K562 (cell line): ENCODE results near the gene KIAA0513. TPM values are rescaled to one million over a fixed set of nuclear protein-coding genes. Genes with fewer than 3 reads are reported as not detected.

Experiments used
- ATAC-seq: fragments of 200-7000 bp; cut with Tn5 transposase; 3 replicates; pipeline ENCODE4 v1.9.1; 2020; ENCODE audit warnings: moderate library complexity
- BruUV-seq: library from RNA; stranded (reverse); fragments of 400-500 nt; replicated peaks from 2 replicates; lab custom pipeline; 2021; lab: Mats Ljungman, UMichigan
- CTCF ChIA-PET: fragments of 300-600 bp; formaldehyde crosslinking; extraction: SDS; loops from one replicate; lab custom pipeline; 2021; ENCODE audit warnings: low intra/inter-chr PET ratio; lab: Yijun Ruan, JAX
- POLR2A ChIA-PET: fragments of 300-600, 350-650 bp; sonication (Branson Sonifier 250); formaldehyde crosslinking; extraction: SDS; loops from one replicate; lab custom pipeline; 2021; ENCODE audit warnings: antibody characterized with exemption, inconsistent platforms; lab: Yijun Ruan, JAX
- DNase-seq, 4 experiments: peaks; one replicate each; pipeline versions ENCODE4 v3.0.0 to v3.0.0-alpha.2; 2011 to 2018; ENCODE audit warnings: low spot score in 3 of 4, mixed read lengths in 3 of 4; ENCODE audit errors: extremely low read depth in 1 of 4
- FAIRE-seq: peaks from 2 replicates; lab custom pipeline; 2011; peaks lifted over from hg19 to GRCh38; lab: Jason Lieb, UNC
- H2AFZ ChIP-seq: 2 replicates; pipeline ENCODE4 v1.6.0; 2011; ENCODE audit warnings: low read depth, low read length, control low read depth, inconsistent platforms
- H3K27ac ChIP-seq: fragments of 200-600 bp; 3 replicates; pipeline ENCODE4 v1.8.0; 2011; ENCODE audit warnings: low read depth, mild to moderate bottlenecking, control low read depth, inconsistent platforms, low read length, moderate library complexity, mixed read lengths; ENCODE audit errors: extremely low read depth
- H3K27me3 ChIP-seq, 2 experiments: fragments of 300-600 bp in 1 of 2; 2 replicates in 1 of 2; 3 replicates in 1 of 2; pipeline versions ENCODE4 v1.6.0 to v1.8.0; 2011; ENCODE audit warnings: inconsistent platforms in 2 of 2, low read length in 2 of 2, mild to moderate bottlenecking in 1 of 2, mixed read lengths in 1 of 2, moderate library complexity in 1 of 2; ENCODE audit not compliant: control insufficient read depth in 2 of 2, insufficient read depth in 2 of 2
- H3K36me3 ChIP-seq: fragments of 300-600 bp; 3 replicates; pipeline ENCODE4 v1.8.0; 2011; ENCODE audit warnings: mild to moderate bottlenecking, low read length, inconsistent platforms; ENCODE audit not compliant: control insufficient read depth, insufficient read depth
- H3K4me1 ChIP-seq, 2 experiments: fragments of 200-600 bp in 1 of 2; replicated peaks in 1 of 2; 2 replicates in 1 of 2; 3 replicates in 1 of 2; pipeline versions ENCODE4 v1.5.1 to v1.8.0; 2011; ENCODE audit warnings: inconsistent platforms in 2 of 2, low read length in 2 of 2, mild to moderate bottlenecking in 1 of 2, mixed read lengths in 1 of 2, moderate library complexity in 1 of 2; ENCODE audit not compliant: control insufficient read depth in 2 of 2, insufficient read depth in 2 of 2
- H3K4me2 ChIP-seq: 2 replicates; pipeline ENCODE4 v1.6.1; 2011; ENCODE audit warnings: low read length, control low read depth, inconsistent platforms, mixed read lengths; ENCODE audit not compliant: insufficient read depth
- H3K4me3 ChIP-seq: fragments of 200-600 bp; sonication (generic), shearing (Covaris generic); 2 replicates; pipeline ENCODE4 v1.5.1; 2016; ENCODE audit warnings: control low read depth, inconsistent platforms
- H3K79me2 ChIP-seq: fragments of 200-600 bp; 3 replicates; pipeline ENCODE4 v1.8.0; 2011; ENCODE audit warnings: low read length, inconsistent platforms; ENCODE audit not compliant: control insufficient read depth, insufficient read depth
- H3K9ac ChIP-seq, 2 experiments: 2 replicates each; pipeline versions ENCODE4 v1.6.0 to v1.6.1; 2011; ENCODE audit warnings: low read depth in 2 of 2, low read length in 2 of 2, control low read depth in 1 of 2, inconsistent platforms in 1 of 2, mild to moderate bottlenecking in 1 of 2, mixed read lengths in 1 of 2; ENCODE audit not compliant: insufficient read depth in 1 of 2
- H3K9me1 ChIP-seq: one replicate; pipeline ENCODE4 v1.6.0; 2011; ENCODE audit warnings: inconsistent platforms, mild to moderate bottlenecking, low read length, moderate library complexity; ENCODE audit not compliant: control insufficient read depth, insufficient read depth
- H3K9me3 ChIP-seq: replicated peaks from 2 replicates; pipeline ENCODE4 v1.5.1; 2011; ENCODE audit warnings: low read depth, low read length, inconsistent platforms; ENCODE audit not compliant: control insufficient read depth, insufficient read depth
- H4K20me1 ChIP-seq: replicated peaks from 2 replicates; pipeline ENCODE4 v1.6.1; 2011; ENCODE audit warnings: low read length, inconsistent platforms, mixed read lengths; ENCODE audit not compliant: control insufficient read depth, insufficient read depth
- DPF2 ChIP-seq: fragments of 450-650 bp; IDR thresholded peaks from 2 replicates; pipeline ENCODE4 v1.6.1; 2016
- FOXJ2 ChIP-seq: fragments of 200-800 bp; sonication (Bioruptor generic); IDR thresholded peaks from 2 replicates; pipeline ENCODE4 v1.6.1; 2016; ENCODE audit warnings: missing genetic modification characterization, missing compliant biosample characterization
- GTF2A2 ChIP-seq: IDR thresholded peaks from 2 replicates; pipeline ENCODE4 v1.6.1; 2016; ENCODE audit warnings: mild to moderate bottlenecking, missing genetic modification characterization, missing compliant biosample characterization
- GTF2F1 ChIP-seq: IDR thresholded peaks from 2 replicates; pipeline ENCODE4 v1.6.1; 2011; ENCODE audit warnings: low read depth, low read length, improper control_type of control experiment
- KLF16 ChIP-seq: IDR thresholded peaks from 2 replicates; pipeline ENCODE4 v1.6.1; 2016; ENCODE audit warnings: antibody characterized with exemption
- SUPT5H ChIP-seq: fragments of 450-650 bp; IDR thresholded peaks from 2 replicates; pipeline ENCODE4 v1.6.1; 2016
- TBP ChIP-seq: optimal IDR thresholded peaks from 2 replicates; pipeline ENCODE3; 2011; ENCODE audit warnings: low read depth, low read length, improper control_type of control experiment
- U2AF2 ChIP-seq: fragments of 200-400 bp; formaldehyde crosslinking; optimal IDR thresholded peaks from 2 replicates; pipeline ENCODE3; 2017; ENCODE audit warnings: low read depth, mild to moderate bottlenecking, low read length
- ZNF165 ChIP-seq: fragments of 250-450 bp; sonication (Bioruptor Pico); IDR thresholded peaks from 2 replicates; pipeline ENCODE4 v1.4.0; 2020; ENCODE audit warnings: borderline replicate concordance
- ZNF766 ChIP-seq: fragments of 200-800 bp; sonication (Bioruptor generic); conservative IDR thresholded peaks from 2 replicates; pipeline ENCODE4 v1.6.1; 2016; ENCODE audit warnings: missing genetic modification characterization, missing compliant biosample characterization
- WGBS: fragments of 100-300 bp; shearing (Covaris generic); methylation state at CpG from one replicate; pipeline ENCODE4 v1.1.6; 2016; ENCODE audit warnings: low coverage, mixed read lengths; ENCODE audit not compliant: insufficient coverage; ENCODE audit errors: missing lambda C conversion rate; 5-methylcytosine and 5-hydroxymethylcytosine counted together
- in situ Hi-C: fragments of 300-500 bp; cut with MboI; formaldehyde crosslinking; loops from 4 replicates; pipeline ENCODE4 v1.15.0; 2018; ENCODE audit warnings: inconsistent platforms, mixed read lengths
- intact Hi-C: fragments of 100-400 bp; cut with micrococcal nuclease; formaldehyde crosslinking; loops from 2 replicates; pipeline ENCODE4 v1.14.2; 2022
- polyA plus RNA-seq, 8 experiments: library from polyadenylated mRNA; depleted of rRNA in 4 of 8; stranded (reverse) in 5 of 8; unstranded in 3 of 8; fragments of >200 nt; fragmentation: Nextera tagmentation in 2 of 8; fragmentation: Illumina TruSeq in 1 of 8; extraction: Ambion mirVana in 2 of 8; extraction: Trizol in 1 of 8; gene quantifications; 2 replicates each; pipeline versions ENCODE4 v1.2.1 to v1.2.3, GENCODE V29; 2011 to 2014; ENCODE audit warnings: inconsistent platforms in 1 of 8, missing spikeins in 1 of 8
- total RNA-seq, 7 experiments: library from RNA; depleted of rRNA in 6 of 7; stranded (reverse); fragments of >200 nt in 6 of 7; fragmentation: Illumina TruSeq in 2 of 7; extraction: Trizol in 2 of 7; gene quantifications; 2 replicates each; pipeline versions ENCODE4 v1.2.1 to v1.2.3, GENCODE V29; 2011 to 2021; ENCODE audit warnings: low replicate concordance in 1 of 7
- TF ChIP-seq, protein P1 (sequence below): sonication (generic); formaldehyde crosslinking; IDR thresholded peaks from 2 replicates; pipeline ENCODE4 v1.8.1; 2023; ENCODE audit warnings: mild to moderate bottlenecking, missing genetic modification reagents
- TF ChIP-seq, protein P2 (sequence below): IDR thresholded peaks from 3 replicates; pipeline ENCODE4 v1.6.1; 2011; ENCODE audit warnings: borderline replicate concordance, mild to moderate bottlenecking; ENCODE audit not compliant: insufficient read length, insufficient read depth
- TF ChIP-seq, protein P3 (sequence below): fragments of 450-650 bp; IDR thresholded peaks from 2 replicates; pipeline ENCODE4 v1.6.1; 2016

KIAA0513 gene
- total and polyA plus RNA-seq, 9 of the 15 experiments (the other 6 are each of a cell fraction or from before 2014, with no cell fraction given), result 0.18 to 13.7 (median 10.2) TPM

DNA sequence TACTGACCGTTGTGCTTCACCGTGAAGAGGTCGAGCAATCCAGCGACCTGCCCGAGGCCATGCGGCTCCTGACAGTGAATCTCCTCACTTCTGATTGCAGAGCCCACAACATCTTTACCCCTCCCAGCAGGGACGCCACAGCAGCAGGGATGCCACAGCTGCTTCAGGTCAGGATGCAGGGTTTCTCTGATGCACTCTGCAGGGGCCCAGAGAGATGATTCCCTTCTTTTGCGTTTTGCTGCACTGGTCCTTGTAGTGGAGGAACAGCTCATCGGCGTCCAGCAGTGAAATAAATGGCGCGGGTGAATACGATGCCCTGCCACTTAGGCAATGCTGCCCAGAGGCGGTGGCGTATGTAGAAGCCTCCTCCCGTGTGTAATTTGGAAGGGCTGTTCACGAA, 5.6 kb downstream of the KIAA0513 start:
- no TSS peak for BruUV-seq
- CTCF ChIA-PET, result no interaction called here
- no peak for TF ChIP-seq TBP
- TF ChIP-seq, protein P1, sequence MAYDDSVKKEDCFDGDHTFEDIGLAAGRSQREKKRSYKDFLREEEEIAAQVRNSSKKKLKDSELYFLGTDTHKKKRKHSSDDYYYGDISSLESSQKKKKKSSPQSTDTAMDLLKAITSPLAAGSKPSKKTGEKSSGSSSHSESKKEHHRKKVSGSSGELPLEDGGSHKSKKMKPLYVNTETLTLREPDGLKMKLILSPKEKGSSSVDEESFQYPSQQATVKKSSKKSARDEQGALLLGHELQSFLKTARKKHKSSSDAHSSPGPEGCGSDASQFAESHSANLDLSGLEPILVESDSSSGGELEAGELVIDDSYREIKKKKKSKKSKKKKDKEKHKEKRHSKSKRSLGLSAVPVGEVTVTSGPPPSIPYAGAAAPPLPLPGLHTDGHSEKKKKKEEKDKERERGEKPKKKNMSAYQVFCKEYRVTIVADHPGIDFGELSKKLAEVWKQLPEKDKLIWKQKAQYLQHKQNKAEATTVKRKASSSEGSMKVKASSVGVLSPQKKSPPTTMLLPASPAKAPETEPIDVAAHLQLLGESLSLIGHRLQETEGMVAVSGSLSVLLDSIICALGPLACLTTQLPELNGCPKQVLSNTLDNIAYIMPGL (CRISPR knock-in tag), result no peak
- TF ChIP-seq KLF16, result no peak
- TF ChIP-seq DPF2, result no peak
- TF ChIP-seq GTF2A2 (tag), result no peak
- no peak for TF ChIP-seq U2AF2
- TF ChIP-seq, protein P2, sequence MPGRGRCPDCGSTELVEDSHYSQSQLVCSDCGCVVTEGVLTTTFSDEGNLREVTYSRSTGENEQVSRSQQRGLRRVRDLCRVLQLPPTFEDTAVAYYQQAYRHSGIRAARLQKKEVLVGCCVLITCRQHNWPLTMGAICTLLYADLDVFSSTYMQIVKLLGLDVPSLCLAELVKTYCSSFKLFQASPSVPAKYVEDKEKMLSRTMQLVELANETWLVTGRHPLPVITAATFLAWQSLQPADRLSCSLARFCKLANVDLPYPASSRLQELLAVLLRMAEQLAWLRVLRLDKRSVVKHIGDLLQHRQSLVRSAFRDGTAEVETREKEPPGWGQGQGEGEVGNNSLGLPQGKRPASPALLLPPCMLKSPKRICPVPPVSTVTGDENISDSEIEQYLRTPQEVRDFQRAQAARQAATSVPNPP, result no peak
- no peak for TF ChIP-seq ZNF766 (CRISPR knock-in tag)
- no peak for TF ChIP-seq ZNF165 (CRISPR knock-in tag)
- no peak for TF ChIP-seq FOXJ2
- TF ChIP-seq, protein P3, sequence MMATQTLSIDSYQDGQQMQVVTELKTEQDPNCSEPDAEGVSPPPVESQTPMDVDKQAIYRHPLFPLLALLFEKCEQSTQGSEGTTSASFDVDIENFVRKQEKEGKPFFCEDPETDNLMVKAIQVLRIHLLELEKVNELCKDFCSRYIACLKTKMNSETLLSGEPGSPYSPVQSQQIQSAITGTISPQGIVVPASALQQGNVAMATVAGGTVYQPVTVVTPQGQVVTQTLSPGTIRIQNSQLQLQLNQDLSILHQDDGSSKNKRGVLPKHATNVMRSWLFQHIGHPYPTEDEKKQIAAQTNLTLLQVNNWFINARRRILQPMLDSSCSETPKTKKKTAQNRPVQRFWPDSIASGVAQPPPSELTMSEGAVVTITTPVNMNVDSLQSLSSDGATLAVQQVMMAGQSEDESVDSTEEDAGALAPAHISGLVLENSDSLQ, result no peak
- no peak for TF ChIP-seq GTF2F1
- no peak for TF ChIP-seq SUPT5H

More for the DNA sequence above, 5.6 kb downstream of the KIAA0513 start:
- in situ Hi-C loops, result no loop called here
- intact Hi-C loops, result no loop called here
- no peaks in the 10 kb centered on the region for H4K20me1 ChIP-seq
- no peak for FAIRE-seq
- POLR2A ChIA-PET, result interaction anchor here (0.8 to 1.4 kb wide), 2 partner anchors 14 to 513 kb away, joined by 3 to 6 read pairs; no protein-coding TSS in a partner anchor
- no peak for ATAC-seq
- no peak overlapping the region for H3K4me2 ChIP-seq
- no peak for DNase-seq
- peaks cover 21 to 23% of the 10 kb centered on the region in 2 experiments; a peak in 4 of 5 replicates for H3K4me1 ChIP-seq
- no peaks in the 10 kb centered on the region for H3K9me3 ChIP-seq
- H3K27me3 ChIP-seq, result no peaks in the 10 kb centered on the region
- peaks cover 3% of the 10 kb centered on the region; the same call in 1 of the 3 replicates for H3K36me3 ChIP-seq
- H3K9me1 ChIP-seq, result no peaks in the 10 kb centered on the region
- H3K4me3 ChIP-seq, result no peak overlapping the region
- peaks cover 2% of the 10 kb centered on the region; the same call in 2 of the 3 replicates for H3K79me2 ChIP-seq
- WGBS, result 81% methylated on average over 17 of the region's 17 CpGs
- 0 out of 4 replicates have a peak overlapping the region, but pooled peaks of 1 of the 2 experiments have one; percentile 30 for H3K9ac ChIP-seq
- no peak overlapping the region for H3K27ac ChIP-seq
- H2AFZ ChIP-seq, result no peak overlapping the region
